Right atrium auricular region (tissue), 2 donors: ENCODE data around the gene CPT1B. TPM values are rescaled to one million over a fixed set of nuclear protein-coding genes. Genes with fewer than 3 reads are reported as not detected.

Experiments
- DNase-seq: peaks from one replicate; pipeline ENCODE4 v3.0.0-alpha.2; 2019; ENCODE audit warnings: low spot score
- H3K27ac ChIP-seq, 2 donors: fragments of 200-600 bp; sonication (generic); 1 replicate in 1 of 2; 2 replicates in 1 of 2; pipeline ENCODE4 v1.5.1; 2016 to 2019
- H3K27me3 ChIP-seq, 2 donors: fragments of 200-600 bp; sonication (generic); one replicate each; pipeline versions ENCODE4 v1.5.1 to v1.6.0; 2017 to 2019
- H3K36me3 ChIP-seq: fragments of 200-600 bp; sonication (generic); one replicate; pipeline ENCODE4 v1.5.1; 2016
- H3K4me1 ChIP-seq, 2 donors: fragments of 200-600 bp; sonication (generic); one replicate each; pipeline versions ENCODE4 v1.5.1 to v1.6.0; 2017 to 2019
- H3K4me3 ChIP-seq, 2 donors: fragments of 200-600 bp; sonication (generic); 1 replicate in 1 of 2; 2 replicates in 1 of 2; pipeline ENCODE4 v1.5.1; 2017 to 2019; ENCODE audit warnings: mild to moderate bottlenecking in 1 of 2, moderate library complexity in 1 of 2
- H3K9me3 ChIP-seq, 2 donors: fragments of 200-600 bp; sonication (generic); one replicate each; pipeline ENCODE4 v1.5.1; 2019
- CTCF ChIP-seq, 2 donors: fragments of 200-600 bp; sonication (generic); IDR thresholded peaks; one replicate each; pipeline ENCODE4 v1.5.1; 2019; ENCODE audit warnings: antibody characterized with exemption in 2 of 2
- total RNA-seq, 2 donors: library from RNA; depleted of rRNA; stranded (reverse); fragments of >200 nt; gene quantifications; one replicate each; pipeline ENCODE4 v1.1.0, GENCODE V29; 2016

Gene CPT1B
- total RNA-seq, 2 donors from 2014 or later = 184 to 281 TPM

GRCh38 chr22:50571264-50572175, 6.7 kb downstream of the CPT1B start:
- Histone ChIP-seq H3K4me1 (peaks cover 0 to 9% of the 10 kb centered on the region in 2 donors), H3K27ac (no peak overlapping the region), H3K4me3 (no peak overlapping the region), H3K9me3 (no peaks in the 10 kb centered on the region), H3K36me3 (peaks cover 87% of the 10 kb centered on the region), H3K27me3 (no peaks in the 10 kb centered on the region)
- DNase-seq = no peak
- no peak for TF ChIP-seq CTCF (IDR thresholded peaks at IDR 0.05)

GRCh38 chr22:50570861-50571260, 7.4 kb downstream of the CPT1B start:
- no peaks in the 10 kb centered on the region for H3K27me3 ChIP-seq
- no peaks in the 10 kb centered on the region for H3K9me3 ChIP-seq
- TF ChIP-seq CTCF (IDR thresholded peaks at IDR 0.05) = no peak
- no peak overlapping the region for H3K4me3 ChIP-seq
- peaks cover 0 to 2% of the 10 kb centered on the region in 2 donors for H3K4me1 ChIP-seq
- DNase-seq = no peak
- H3K27ac ChIP-seq = no peak overlapping the region
- H3K36me3 ChIP-seq = peaks cover 81% of the 10 kb centered on the region

GRCh38 chr22:50569896-50570535, 8.2 kb downstream of the CPT1B start:
- no peak for TF ChIP-seq CTCF (IDR thresholded peaks at IDR 0.05)
- no peak for DNase-seq
- Histone ChIP-seq H3K4me3 (no peak overlapping the region), H3K27ac (no peak overlapping the region), H3K27me3 (no peaks in the 10 kb centered on the region), H3K36me3 (peaks cover 72% of the 10 kb centered on the region), H3K9me3 (no peaks in the 10 kb centered on the region), H3K4me1 (no peaks in the 10 kb centered on the region)

GRCh38 chr22:50569041-50569459, 9.2 kb downstream of the CPT1B start:
- DNase-seq = no peak
- H3K36me3 ChIP-seq = peaks cover 68% of the 10 kb centered on the region
- H3K4me1 ChIP-seq = no peaks in the 10 kb centered on the region
- H3K9me3 ChIP-seq = no peaks in the 10 kb centered on the region
- no peak for TF ChIP-seq CTCF (IDR thresholded peaks at IDR 0.05)
- H3K27me3 ChIP-seq = no peaks in the 10 kb centered on the region
- no peak overlapping the region for H3K4me3 ChIP-seq
- no peak overlapping the region for H3K27ac ChIP-seq

GRCh38 chr22:50568626-50569025, 9.6 kb downstream of the CPT1B start:
- peaks cover 64% of the 10 kb centered on the region for H3K36me3 ChIP-seq
- no peak overlapping the region for H3K4me3 ChIP-seq
- H3K27me3 ChIP-seq = no peaks in the 10 kb centered on the region
- peaks cover 0 to 3% of the 10 kb centered on the region in 2 donors for H3K4me1 ChIP-seq
- no peak for DNase-seq
- no peaks in the 10 kb centered on the region for H3K9me3 ChIP-seq
- TF ChIP-seq CTCF (IDR thresholded peaks at IDR 0.05) = no peak
- H3K27ac ChIP-seq = no peak overlapping the region
